Common myeloid progenitor, CD34-positive (primary cell): ENCODE data around the gene DOCK4.

Experiments used
- CTCF ChIA-PET: fragments of 350-600 bp; sonication (Branson Sonifier 250); formaldehyde crosslinking; loops from one replicate; lab custom pipeline; 2021; ENCODE audit warnings: antibody characterized with exemption; lab: Charles Lee
- POLR2A ChIA-PET: fragments of 350-600 bp; sonication (Branson Sonifier 250); formaldehyde crosslinking; loops from one replicate; lab custom pipeline; 2021; ENCODE audit warnings: antibody characterized with exemption; lab: Charles Lee
- DNase-seq, 3 donors: peaks; one replicate each; pipeline versions ENCODE4 v3.0.0 to v3.0.0-alpha.2; 2013
- H3K27ac ChIP-seq, 2 experiments: 1 replicate in 1 of 2; 2 replicates in 1 of 2; pipeline ENCODE4 v1.7.0; 2013; ENCODE audit warnings: inconsistent platforms in 2 of 2, low read length in 2 of 2, mild to moderate bottlenecking in 2 of 2, low read depth in 1 of 2, moderate library complexity in 1 of 2; ENCODE audit not compliant: severe bottlenecking in 2 of 2, insufficient read depth in 1 of 2, poor library complexity in 1 of 2
- H3K27me3 ChIP-seq, 5 experiments: replicated peaks in 2 of 5; 1 replicate in 3 of 5; 2 replicates in 2 of 5; pipeline versions ENCODE4 v1.6.1 to v1.7.0; 2013; ENCODE audit warnings: low read length in 4 of 5, mild to moderate bottlenecking in 2 of 5, moderate library complexity in 2 of 5, inconsistent platforms in 1 of 5; ENCODE audit not compliant: insufficient read depth in 5 of 5, control insufficient read depth in 4 of 5
- H3K36me3 ChIP-seq, 4 experiments: 1 replicate in 2 of 4; 2 replicates in 2 of 4; pipeline versions ENCODE4 v1.6.1 to v1.7.0; 2013; ENCODE audit warnings: low read length in 3 of 4, control low read depth in 1 of 4, mild to moderate bottlenecking in 1 of 4; ENCODE audit not compliant: control insufficient read depth in 4 of 4, insufficient read depth in 4 of 4
- H3K4me1 ChIP-seq, 4 experiments: 1 replicate in 3 of 4; 2 replicates in 1 of 4; pipeline versions ENCODE4 v1.6.1 to v1.7.1; 2013; ENCODE audit warnings: low read length in 3 of 4, mild to moderate bottlenecking in 3 of 4, control low read depth in 1 of 4, inconsistent platforms in 1 of 4, moderate library complexity in 1 of 4; ENCODE audit not compliant: control insufficient read depth in 4 of 4, insufficient read depth in 4 of 4; ENCODE audit errors: control extremely low read depth in 1 of 4
- H3K4me3 ChIP-seq, 7 experiments: 1 replicate in 4 of 7; 2 replicates in 3 of 7; pipeline versions ENCODE4 v1.5.1 to v1.7.0; 2013; ENCODE audit warnings: mild to moderate bottlenecking in 7 of 7, low read length in 6 of 7, moderate library complexity in 6 of 7, inconsistent platforms in 2 of 7, low read depth in 2 of 7, control low read depth in 1 of 7; ENCODE audit not compliant: insufficient read depth in 4 of 7, control insufficient read depth in 1 of 7; ENCODE audit errors: extremely low read depth in 1 of 7
- H3K9me3 ChIP-seq, 5 experiments: 1 replicate in 4 of 5; 2 replicates in 1 of 5; pipeline versions ENCODE4 v1.6.1 to v1.7.1; 2013; ENCODE audit warnings: low read length in 4 of 5, mild to moderate bottlenecking in 2 of 5, inconsistent platforms in 1 of 5, low read depth in 1 of 5, moderate library complexity in 1 of 5; ENCODE audit not compliant: control insufficient read depth in 4 of 5, insufficient read depth in 2 of 5; ENCODE audit errors: control extremely low read depth in 1 of 5
- WGBS: methylation state at CpG from one replicate; pipeline ENCODE4 v1.1.5; 2013; ENCODE audit not compliant: insufficient coverage; 5-methylcytosine and 5-hydroxymethylcytosine counted together

Gene DOCK4

GRCh38 chr7:112233048-112233697 lies 27.0 kb upstream of the DOCK4 start:
- 100% methylated on average over 3 of the region's 3 CpGs for WGBS
- Histone ChIP-seq H3K27ac (no peak overlapping the region), H3K4me3 (no peak overlapping the region), H3K27me3 (no peaks in the 10 kb centered on the region), H3K36me3 (peaks cover 0 to 2% (median 0%) of the 10 kb centered on the region in 4 experiments), H3K9me3 (peaks cover 0 to 15% (median 4%) of the 10 kb centered on the region in 5 experiments), H3K4me1 (no peaks in the 10 kb centered on the region)
- ChIA-PET CTCF (no interaction called here), POLR2A (no interaction called here)
- no peak for DNase-seq

- Histone ChIP-seq H3K36me3 (peaks cover 0 to 2% (median 0%) of the 10 kb centered on the region in 4 experiments), H3K27me3 (no peaks in the 10 kb centered on the region), H3K4me3 (no peak overlapping the region), H3K4me1 (no peaks in the 10 kb centered on the region), H3K27ac (no peak overlapping the region), H3K9me3 (peaks cover 0 to 13% (median 4%) of the 10 kb centered on the region in 5 experiments)
- WGBS, result 100% methylated on average over 2 of the region's 4 CpGs
- no peak for DNase-seq
- ChIA-PET CTCF (no interaction called here), POLR2A (no interaction called here)
Observed at GRCh38 chr7:112232212-112232978, 26.2 kb upstream of the DOCK4 start.

- ChIA-PET POLR2A (no interaction called here), CTCF (no interaction called here)
- Histone ChIP-seq H3K27me3 (no peaks in the 10 kb centered on the region), H3K4me3 (no peak overlapping the region), H3K4me1 (no peaks in the 10 kb centered on the region), H3K9me3 (peaks cover 0 to 2% (median 0%) of the 10 kb centered on the region in 5 experiments), H3K27ac (no peak overlapping the region), H3K36me3 (peaks cover 0 to 2% (median 0%) of the 10 kb centered on the region in 4 experiments)
- no peak for DNase-seq
- WGBS, result no CpG with 5 or more reads among the region's 2 CpGs
Observed at GRCh38 chr7:112228632-112229031, 22.4 kb upstream of the DOCK4 start.

GRCh38 chr7:112226701-112227276 lies 20.6 kb upstream of the DOCK4 start:
- peaks cover 0 to 6% (median 5%) of the 10 kb centered on the region in 4 experiments for H3K36me3 ChIP-seq
- H3K27me3 ChIP-seq, result no peaks in the 10 kb centered on the region
- no peaks in the 10 kb centered on the region for H3K4me1 ChIP-seq
- WGBS, result no CpG with 5 or more reads among the region's 4 CpGs
- H3K27ac ChIP-seq, result no peak overlapping the region
- peaks cover 0 to 5% (median 0%) of the 10 kb centered on the region in 5 experiments for H3K9me3 ChIP-seq
- ChIA-PET POLR2A (no interaction called here), CTCF (interaction anchor here (0.6 kb wide), 1 partner anchor 187 kb away, joined by 3 read pairs; no protein-coding TSS in a partner anchor)
- no peak for DNase-seq
- H3K4me3 ChIP-seq, result no peak overlapping the region

GRCh38 chr7:112225006-112225405 lies 18.8 kb upstream of the DOCK4 start:
- Histone ChIP-seq H3K4me1 (no peaks in the 10 kb centered on the region), H3K27me3 (no peaks in the 10 kb centered on the region), H3K9me3 (peaks cover 0 to 5% (median 0%) of the 10 kb centered on the region in 5 experiments), H3K4me3 (no peak overlapping the region), H3K36me3 (peaks cover 0 to 6% (median 5%) of the 10 kb centered on the region in 4 experiments), H3K27ac (no peak overlapping the region)
- POLR2A ChIA-PET, result no interaction called here
- DNase-seq, result no peak
- CTCF ChIA-PET, result interaction anchor here (0.8 kb wide), 1 partner anchor 8 kb away, joined by 4 read pairs; no protein-coding TSS in a partner anchor

- Histone ChIP-seq H3K36me3 (peaks cover 0 to 6% (median 5%) of the 10 kb centered on the region in 4 experiments), H3K4me1 (no peaks in the 10 kb centered on the region), H3K4me3 (no peak overlapping the region), H3K27ac (no peak overlapping the region), H3K9me3 (peaks cover 0 to 5% (median 0%) of the 10 kb centered on the region in 5 experiments), H3K27me3 (no peaks in the 10 kb centered on the region)
- ChIA-PET POLR2A (no interaction called here), CTCF (interaction anchor here (0.8 to 1.4 kb wide), 2 partner anchors 8 to 9 kb away, joined by 4 read pairs; no protein-coding TSS in a partner anchor)
- no peak for DNase-seq
- WGBS, result no CpG with 5 or more reads among the region's 2 CpGs
Observed at GRCh38 chr7:112224186-112224585, 18.0 kb upstream of the DOCK4 start.
